Smooth muscle cell (in vitro differentiated cells): ENCODE measurements around the gene NBPF1. TPM values are rescaled to one million over a fixed set of nuclear protein-coding genes. Genes with fewer than 3 reads are reported as not detected.
"Not testable (repeated sequence)": the region's sequence is repeated elsewhere in the genome, so short reads cannot be mapped to it uniquely, and the experiment has no call there.

Source experiments
- DNase-seq: peaks from one replicate; lab custom pipeline; 2025; ENCODE audit not compliant: unreplicated experiment; lab: John Stamatoyannopoulos, UW
- H2AFZ ChIP-seq: fragments of 200-600 bp; sonication (generic); 2 replicates; pipeline ENCODE4 v1.6.0; 2016; ENCODE audit warnings: antibody characterized with exemption, low read depth, mild to moderate bottlenecking
- H3F3A ChIP-seq: fragments of 200-600 bp; sonication (generic); 2 replicates; pipeline ENCODE4 v1.6.0; 2017; ENCODE audit warnings: antibody characterized with exemption, low read depth
- H3K27ac ChIP-seq: fragments of 200-600 bp; sonication (generic); 2 replicates; pipeline ENCODE4 v1.5.1; 2016; ENCODE audit warnings: low read depth, mild to moderate bottlenecking
- H3K27me3 ChIP-seq: fragments of 200-600 bp; sonication (generic); 2 replicates; pipeline ENCODE4 v1.6.1; 2016; ENCODE audit warnings: low read depth, mild to moderate bottlenecking
- H3K36me3 ChIP-seq: fragments of 200-600 bp; sonication (generic); 2 replicates; pipeline ENCODE4 v1.5.1; 2016; ENCODE audit warnings: low read depth
- H3K4me1 ChIP-seq: fragments of 200-600 bp; sonication (generic); 2 replicates; pipeline ENCODE4 v1.5.1; 2016; ENCODE audit warnings: low read depth
- H3K4me2 ChIP-seq: fragments of 200-600 bp; sonication (generic); 2 replicates; pipeline ENCODE4 v1.6.0; 2016; ENCODE audit warnings: mild to moderate bottlenecking
- H3K4me3 ChIP-seq: fragments of 200-600 bp; sonication (generic); 2 replicates; pipeline ENCODE4 v1.5.1; 2016; ENCODE audit warnings: mild to moderate bottlenecking
- H3K79me2 ChIP-seq: fragments of 200-600 bp; sonication (generic); 2 replicates; pipeline ENCODE4 v1.6.0; 2016; ENCODE audit warnings: low read depth, mild to moderate bottlenecking
- H3K9ac ChIP-seq: fragments of 200-600 bp; sonication (generic); 2 replicates; pipeline ENCODE4 v1.6.0; 2016; ENCODE audit warnings: low read depth
- H3K9me3 ChIP-seq: fragments of 200-600 bp; sonication (generic); replicated peaks from 2 replicates; pipeline ENCODE4 v1.5.1; 2016; ENCODE audit warnings: low read depth
- H4K20me1 ChIP-seq: fragments of 200-600 bp; sonication (generic); 2 replicates; pipeline ENCODE4 v1.6.0; 2016; ENCODE audit warnings: low read depth
- CTCF ChIP-seq: fragments of 200-600 bp; sonication (generic); IDR thresholded peaks from 2 replicates; pipeline ENCODE4 v1.5.1; 2017; ENCODE audit warnings: borderline replicate concordance, mild to moderate bottlenecking, antibody characterized with exemption; ENCODE audit not compliant: insufficient read depth, poor library complexity, severe bottlenecking
- WGBS: methylation state at CpG from one replicate; pipeline ENCODE4 v1.1.7; 2016; ENCODE audit warnings: low lambda C conversion rate; 5-methylcytosine and 5-hydroxymethylcytosine counted together
- polyA plus RNA-seq: library from polyadenylated mRNA; unstranded; fragments of >200 nt; fragmentation: Nextera tagmentation; extraction: Ambion mirVana; gene quantifications from 2 replicates; pipeline ENCODE4 v1.2.1, GENCODE V29; 2016
- total RNA-seq: library from RNA; depleted of rRNA; stranded (reverse); fragments of >200 nt; gene quantifications from 2 replicates; pipeline ENCODE4 v1.2.3, GENCODE V29; 2014

Gene NBPF1
- total RNA-seq = 22.7 and 28.7 TPM in 2 replicates
- polyA plus RNA-seq = 18.1 and 26.1 TPM in 2 replicates

GRCh38 chr1:16613185-16614147 lies at the start of gene NBPF1:
Gene NBPF1 (minus strand): TSS chr1:16613564.
- WGBS = under 1% methylated on average over 82 of the region's 82 CpGs
- Histone ChIP-seq H3K9ac (peak within 1 kb of the TSS; percentile 29), H2AFZ (peak within 1 kb of the TSS; percentile 74), H4K20me1 (peaks cover 38% of the 10 kb centered on the region), H3K4me2 (peak within 1 kb of the TSS; percentile 87), H3F3A (peaks cover 10% of the 10 kb centered on the region), H3K4me3 (peak within 1 kb of the TSS; percentile 65), H3K79me2 (peaks cover 34% of the 10 kb centered on the region), H3K4me1 (peaks cover 33% of the 10 kb centered on the region), H3K27ac (peak within 1 kb of the TSS; percentile 43), H3K36me3 (no peaks in the 10 kb centered on the region), H3K9me3 (no peaks in the 10 kb centered on the region), H3K27me3 (no peaks in the 10 kb centered on the region)
- peak; percentile 100 for DNase-seq
- TF ChIP-seq CTCF = no peak

GRCh38 chr1:16658234-16658633 lies 44.9 kb upstream of the NBPF1 start:
- not testable (repeated sequence) for H3K9me3 ChIP-seq, H3K27me3 ChIP-seq, H3K36me3 ChIP-seq, DNase-seq, H3K27ac ChIP-seq, H3K4me1 ChIP-seq, H3K9ac ChIP-seq, H3F3A ChIP-seq, H3K4me2 ChIP-seq, H4K20me1 ChIP-seq, H3K4me3 ChIP-seq, H2AFZ ChIP-seq, H3K79me2 ChIP-seq
- WGBS = 90% methylated on average over 25 of the region's 32 CpGs

DNA sequence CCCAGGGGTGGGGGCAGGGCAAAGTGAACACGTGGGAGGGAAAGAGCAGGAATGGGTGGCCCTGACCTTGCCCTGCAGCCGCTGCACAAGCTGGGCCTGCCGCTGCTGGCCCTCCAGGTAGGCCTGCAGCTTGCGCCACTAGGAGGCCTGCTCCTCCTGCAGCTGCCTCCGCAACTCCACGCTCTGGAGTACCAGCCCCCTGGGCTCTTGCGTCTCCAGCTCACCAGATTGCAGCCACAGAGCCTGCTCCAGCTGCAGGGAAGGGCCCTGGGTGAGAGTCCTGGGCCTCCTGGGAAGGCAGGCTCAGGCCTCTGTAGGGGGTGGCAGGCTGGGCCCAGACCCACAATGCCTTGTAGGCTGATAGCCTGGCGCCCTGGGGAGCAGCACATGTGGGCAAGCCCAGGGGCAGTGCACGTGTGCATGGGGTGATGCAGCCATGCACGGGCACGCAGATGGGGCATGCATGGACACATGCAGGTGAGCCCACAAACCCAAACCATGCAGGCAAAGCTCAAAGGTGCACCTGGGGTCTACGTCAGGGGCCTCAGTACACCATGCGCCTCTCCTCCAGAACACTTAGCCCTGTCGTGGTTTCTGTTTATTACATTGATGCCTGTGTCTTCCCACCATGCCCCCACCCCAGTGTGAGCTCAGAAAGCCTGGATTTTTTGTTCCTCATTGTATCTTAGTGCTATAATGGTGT lies 43.8 kb upstream of the NBPF1 start:
- H3K4me2 ChIP-seq, H3K4me3 ChIP-seq, H3K27ac ChIP-seq, H3K9ac ChIP-seq, DNase-seq, H3K4me1 ChIP-seq, H3F3A ChIP-seq, H3K9me3 ChIP-seq, H4K20me1 ChIP-seq, H3K36me3 ChIP-seq, H3K27me3 ChIP-seq, H3K79me2 ChIP-seq, H2AFZ ChIP-seq: not testable (repeated sequence)
- 80% methylated on average over 3 of the region's 14 CpGs for WGBS

GRCh38 chr1:16656574-16656973 lies 43.2 kb upstream of the NBPF1 start:
- not testable (repeated sequence) for H3K36me3 ChIP-seq, DNase-seq, H3K4me1 ChIP-seq, H3K9me3 ChIP-seq, H2AFZ ChIP-seq, H3K27me3 ChIP-seq, H3F3A ChIP-seq, H3K27ac ChIP-seq, H3K4me3 ChIP-seq, H3K79me2 ChIP-seq, H3K9ac ChIP-seq, H3K4me2 ChIP-seq, H4K20me1 ChIP-seq
- WGBS = no CpG with 5 or more reads among the region's 6 CpGs

DNA sequence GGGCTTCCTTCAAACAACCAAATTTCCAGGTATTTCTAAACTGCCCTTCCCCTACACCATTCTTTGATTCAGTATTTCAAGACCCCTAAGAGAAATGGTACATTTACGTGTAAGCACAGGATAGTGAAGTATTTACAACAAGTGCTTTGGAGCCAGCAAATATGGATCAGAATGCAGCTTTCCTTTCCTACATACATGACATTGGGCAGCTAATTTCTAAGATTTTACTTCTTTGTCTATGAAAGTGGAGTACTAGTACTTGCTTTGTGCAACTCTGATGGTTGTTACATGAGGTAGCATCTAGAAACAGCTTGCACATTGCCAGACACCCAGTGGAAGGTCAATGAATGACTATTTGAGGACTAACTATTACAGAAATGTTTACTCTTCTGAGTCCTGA lies 38.2 kb upstream of the NBPF1 start:
- not testable (repeated sequence) for H3K9ac ChIP-seq, H3K36me3 ChIP-seq, H3K27ac ChIP-seq, H3K9me3 ChIP-seq, H3K79me2 ChIP-seq, H2AFZ ChIP-seq, H3K4me3 ChIP-seq, H3F3A ChIP-seq, H4K20me1 ChIP-seq, DNase-seq, H3K4me2 ChIP-seq, H3K4me1 ChIP-seq, H3K27me3 ChIP-seq
- WGBS = 99% methylated on average over 1 of the region's 1 CpG

DNA sequence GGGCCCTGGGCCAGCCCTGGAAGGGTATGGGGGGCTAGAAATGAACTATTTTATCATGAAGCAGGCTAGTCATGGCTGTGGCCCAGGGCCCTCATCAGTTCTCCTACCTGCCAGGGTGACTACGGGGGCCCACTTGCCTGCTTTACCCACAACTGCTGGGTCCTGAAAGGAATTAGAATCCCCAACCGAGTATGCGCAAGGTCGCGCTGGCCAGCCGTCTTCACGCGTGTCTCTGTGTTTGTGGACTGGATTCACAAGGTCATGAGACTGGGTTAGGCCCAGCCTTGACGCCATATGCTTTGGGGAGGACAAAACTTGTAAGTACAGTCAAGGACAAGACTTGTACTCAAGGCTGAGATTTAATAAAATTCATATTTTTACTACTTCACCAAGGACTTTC lies 36.6 kb upstream of the NBPF1 start:
- H3K27me3 ChIP-seq, H3K36me3 ChIP-seq, H3K4me3 ChIP-seq, H3K4me2 ChIP-seq, H3K9ac ChIP-seq, H3F3A ChIP-seq, H2AFZ ChIP-seq, H3K9me3 ChIP-seq, H3K79me2 ChIP-seq, H4K20me1 ChIP-seq, H3K27ac ChIP-seq, H3K4me1 ChIP-seq, DNase-seq: not testable (repeated sequence)
- WGBS = 81% methylated on average over 9 of the region's 9 CpGs

DNA sequence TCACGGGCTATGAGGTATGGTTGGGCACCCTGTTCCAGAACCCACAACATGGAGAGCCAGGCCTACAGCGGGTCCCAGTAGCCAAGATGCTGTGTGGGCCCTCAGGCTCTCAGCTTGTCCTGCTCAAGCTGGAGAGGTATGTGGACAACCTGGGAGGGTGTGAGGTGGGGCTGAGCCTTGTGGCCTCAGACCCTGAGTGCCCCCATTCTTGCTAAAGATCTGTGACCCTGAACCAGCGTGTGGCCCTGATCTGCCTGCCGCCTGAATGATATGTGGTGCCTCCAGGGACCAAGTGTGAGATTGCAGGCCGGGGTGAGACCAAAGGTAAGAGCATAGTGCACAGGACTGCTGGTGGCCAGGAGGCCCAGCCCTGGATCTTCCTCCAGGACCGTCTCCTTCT lies 36.0 kb upstream of the NBPF1 start:
- not testable (repeated sequence) for H3K4me1 ChIP-seq, DNase-seq, H3K4me3 ChIP-seq, H3K36me3 ChIP-seq, H3K27ac ChIP-seq, H4K20me1 ChIP-seq, H3K9ac ChIP-seq, H3K9me3 ChIP-seq, H2AFZ ChIP-seq, H3K79me2 ChIP-seq, H3F3A ChIP-seq, H3K27me3 ChIP-seq, H3K4me2 ChIP-seq
- WGBS = 91% methylated on average over 5 of the region's 6 CpGs
